IPS-18c (cell line): ENCODE data around the gene PITPNM3.

Experiments
- H3K4me3 ChIP-seq: 2 replicates; pipeline ENCODE4 v1.7.0; 2013; ENCODE audit warnings: low read depth, mild to moderate bottlenecking, low read length, moderate library complexity; ENCODE audit not compliant: insufficient read depth
- H3K9me3 ChIP-seq: one replicate; pipeline ENCODE4 v1.6.1; 2013; ENCODE audit warnings: mild to moderate bottlenecking, low read length, moderate library complexity; ENCODE audit not compliant: control insufficient read depth, insufficient read depth

The PITPNM3 gene

GRCh38 chr17:6521586-6521985 lies 34.8 kb downstream of the PITPNM3 start:
- no peak overlapping the region for H3K4me3 ChIP-seq
- no peaks in the 10 kb centered on the region for H3K9me3 ChIP-seq

GRCh38 chr17:6517062-6517461 lies 39.3 kb downstream of the PITPNM3 start:
- H3K9me3 ChIP-seq = no peaks in the 10 kb centered on the region
- H3K4me3 ChIP-seq = no peak overlapping the region

DNA sequence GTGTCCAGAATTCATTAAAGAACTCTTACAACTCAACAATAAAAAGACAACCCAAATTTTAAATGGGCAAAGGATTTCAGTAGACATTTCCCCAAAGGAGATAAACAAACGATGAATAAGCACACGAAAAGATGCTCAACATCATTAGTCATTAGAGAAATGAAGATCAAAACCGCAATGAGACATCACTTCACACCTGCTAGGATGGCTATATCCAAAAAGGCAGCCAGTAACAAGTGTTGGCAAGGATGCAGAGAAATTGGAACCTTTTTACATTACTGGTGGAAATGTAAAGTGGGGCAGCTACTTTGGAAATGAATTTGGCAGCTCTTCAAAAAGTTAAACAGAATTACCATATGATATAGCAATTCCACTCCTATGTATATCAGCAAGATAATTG lies 42.0 kb downstream of the PITPNM3 start:
- no peaks in the 10 kb centered on the region for H3K9me3 ChIP-seq
- no peak overlapping the region for H3K4me3 ChIP-seq

DNA sequence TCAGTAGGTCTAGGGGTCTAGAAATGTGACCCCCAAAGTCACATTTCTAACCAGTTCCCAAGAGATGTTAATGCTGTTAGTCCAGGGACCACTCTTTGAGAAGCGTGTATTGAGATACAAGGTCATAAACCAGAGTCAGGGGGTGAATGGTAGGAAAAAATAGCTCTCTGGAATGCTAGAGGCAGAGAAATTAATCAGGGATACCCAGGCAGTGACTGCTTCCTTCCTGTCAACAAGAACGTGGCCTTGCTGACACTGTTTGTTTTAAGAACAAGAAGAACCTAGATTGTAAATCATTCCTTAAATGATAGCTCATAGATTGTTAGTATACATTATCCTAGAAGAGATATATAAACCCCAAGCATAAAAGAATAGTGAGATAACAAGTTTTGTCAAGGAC lies 43.8 kb downstream of the PITPNM3 start:
- H3K4me3 ChIP-seq = no peak overlapping the region
- no peaks in the 10 kb centered on the region for H3K9me3 ChIP-seq

DNA sequence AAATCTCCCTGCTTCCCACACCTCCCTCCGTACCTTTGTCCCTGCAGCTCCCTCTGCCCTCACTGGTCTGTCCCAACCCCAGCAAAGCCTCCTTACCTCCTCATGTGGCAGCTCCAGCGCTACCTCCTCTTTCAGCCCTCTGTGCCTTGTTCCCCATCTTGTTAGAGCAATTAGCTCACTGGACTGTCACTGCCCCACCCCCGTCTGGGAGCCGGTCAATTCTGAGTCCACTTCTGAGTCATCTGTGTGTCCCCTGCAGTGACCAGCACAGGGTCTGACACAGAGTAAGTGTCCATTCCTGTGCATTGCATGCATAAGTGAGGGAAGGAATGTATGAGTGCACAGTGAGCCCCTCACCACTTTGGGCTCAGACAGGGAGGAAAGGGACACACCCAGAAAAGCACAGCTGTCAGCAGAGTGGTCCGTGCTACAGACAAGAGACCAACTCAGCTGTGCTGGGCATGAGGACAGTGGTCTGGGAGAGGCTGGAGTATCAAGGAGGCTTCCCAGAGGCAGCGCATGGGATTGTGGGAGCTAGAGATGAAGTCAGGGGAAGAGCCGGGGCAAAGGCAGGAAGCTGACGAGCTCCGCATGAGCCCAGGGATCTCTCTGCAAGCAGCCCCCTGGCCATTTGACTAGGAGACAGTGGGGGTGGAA lies 45.9 kb downstream of the PITPNM3 start:
- Histone ChIP-seq H3K4me3 (no peak overlapping the region), H3K9me3 (no peaks in the 10 kb centered on the region)

GRCh38 chr17:6509921-6510320 lies 46.4 kb downstream of the PITPNM3 start:
- H3K9me3 ChIP-seq = no peaks in the 10 kb centered on the region
- no peak overlapping the region for H3K4me3 ChIP-seq

DNA sequence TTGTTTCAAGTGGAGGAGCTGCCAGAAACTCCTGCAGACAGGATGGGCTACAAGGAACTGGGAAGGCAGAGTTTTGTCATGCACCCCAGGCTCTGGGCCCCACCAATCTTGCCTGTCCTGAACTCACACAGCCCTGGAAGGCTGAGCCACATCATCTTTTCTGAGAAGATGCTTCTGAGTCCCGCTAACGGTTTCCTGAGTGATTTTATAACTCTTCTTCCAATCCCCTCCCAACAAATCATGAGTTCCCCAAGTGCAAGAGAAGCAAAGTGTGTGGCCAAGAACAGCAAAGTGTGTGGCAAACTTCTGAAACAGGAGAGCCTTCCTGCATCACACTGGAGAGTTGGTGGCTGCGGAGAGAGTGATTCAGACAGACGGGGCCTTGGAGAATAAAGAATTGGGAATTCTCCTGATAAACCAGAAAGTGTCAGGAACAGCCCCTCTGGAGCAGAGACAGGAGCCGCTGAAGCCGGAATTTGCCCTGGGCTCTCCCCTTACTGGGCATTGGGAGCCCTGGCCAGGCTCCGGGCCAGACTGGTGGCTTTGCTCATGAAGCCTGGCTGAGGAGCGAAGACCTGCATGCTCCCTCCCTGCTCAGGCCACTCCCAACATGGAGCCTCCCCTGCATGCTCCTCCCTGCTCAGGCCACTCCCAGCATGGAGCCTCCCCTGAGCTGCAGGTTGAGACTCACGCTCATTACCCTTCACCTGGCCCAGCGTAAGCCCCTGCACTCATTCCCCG lies 47.2 kb downstream of the PITPNM3 start:
- no peak overlapping the region for H3K4me3 ChIP-seq

DNA sequence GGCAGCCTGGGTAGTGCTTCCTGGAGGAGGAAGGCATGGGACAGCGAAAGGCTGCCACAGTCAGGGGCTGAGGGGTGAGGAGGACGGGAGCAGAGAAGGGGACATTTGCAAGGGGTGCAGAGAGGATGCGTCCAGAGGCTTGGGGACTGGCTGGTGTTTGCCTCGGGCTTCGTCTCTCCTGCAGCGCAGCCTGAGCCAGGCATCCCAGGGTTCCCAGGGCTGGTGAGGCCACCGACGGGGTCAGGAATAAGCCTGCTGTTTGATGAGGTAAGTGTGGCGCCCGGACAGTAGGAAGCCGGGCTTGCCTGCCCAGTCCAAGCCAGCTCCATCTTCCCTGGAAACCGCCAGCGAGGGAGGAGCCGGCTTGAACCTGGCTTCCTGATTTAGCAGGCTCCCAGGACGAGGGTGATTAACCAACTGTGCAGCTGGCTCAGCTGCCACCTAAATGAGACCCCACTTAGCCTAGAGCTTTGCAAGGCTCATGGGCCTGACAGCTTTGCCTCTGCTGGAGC lies 47.8 kb downstream of the PITPNM3 start:
- H3K4me3 ChIP-seq = no peak overlapping the region

More for the DNA sequence above, 47.2 kb downstream of the PITPNM3 start:
- no peaks in the 10 kb centered on the region for H3K9me3 ChIP-seq

DNA sequence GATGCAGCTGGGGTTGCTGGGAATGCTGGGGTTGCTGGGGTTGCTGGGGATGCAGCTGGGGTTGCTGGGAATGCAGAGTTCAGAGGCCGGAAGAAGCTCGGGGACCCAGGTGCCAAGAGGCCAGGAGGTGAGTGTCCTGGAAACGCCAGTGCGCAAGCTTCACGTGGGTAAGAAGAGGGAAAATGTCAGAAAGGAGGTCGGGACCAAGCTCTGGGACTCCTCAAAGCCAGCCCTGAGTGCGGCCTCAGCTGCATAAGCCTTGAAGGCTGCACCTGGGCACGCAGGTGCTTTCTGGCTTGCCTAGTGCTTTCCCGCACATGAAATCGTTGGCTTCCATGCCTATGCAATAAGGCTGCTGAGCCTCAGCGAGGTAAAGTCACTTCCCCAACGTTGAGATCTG lies 48.3 kb downstream of the PITPNM3 start:
- H3K4me3 ChIP-seq = no peak overlapping the region
- no peaks in the 10 kb centered on the region for H3K9me3 ChIP-seq

More for the DNA sequence above, 47.8 kb downstream of the PITPNM3 start:
- no peaks in the 10 kb centered on the region for H3K9me3 ChIP-seq

- H3K9me3 ChIP-seq = no peaks in the 10 kb centered on the region
These were observed 48.8 kb downstream of the PITPNM3 start for GRCh38 chr17:6507535-6507934.

GRCh38 chr17:6506679-6507231 lies 49.6 kb downstream of the PITPNM3 start:
- H3K9me3 ChIP-seq = no peaks in the 10 kb centered on the region
- H3K4me3 ChIP-seq = no peak overlapping the region

More at GRCh38 chr17:6507535-6507934, 48.8 kb downstream of the PITPNM3 start:
- no peak overlapping the region for H3K4me3 ChIP-seq

DNA sequence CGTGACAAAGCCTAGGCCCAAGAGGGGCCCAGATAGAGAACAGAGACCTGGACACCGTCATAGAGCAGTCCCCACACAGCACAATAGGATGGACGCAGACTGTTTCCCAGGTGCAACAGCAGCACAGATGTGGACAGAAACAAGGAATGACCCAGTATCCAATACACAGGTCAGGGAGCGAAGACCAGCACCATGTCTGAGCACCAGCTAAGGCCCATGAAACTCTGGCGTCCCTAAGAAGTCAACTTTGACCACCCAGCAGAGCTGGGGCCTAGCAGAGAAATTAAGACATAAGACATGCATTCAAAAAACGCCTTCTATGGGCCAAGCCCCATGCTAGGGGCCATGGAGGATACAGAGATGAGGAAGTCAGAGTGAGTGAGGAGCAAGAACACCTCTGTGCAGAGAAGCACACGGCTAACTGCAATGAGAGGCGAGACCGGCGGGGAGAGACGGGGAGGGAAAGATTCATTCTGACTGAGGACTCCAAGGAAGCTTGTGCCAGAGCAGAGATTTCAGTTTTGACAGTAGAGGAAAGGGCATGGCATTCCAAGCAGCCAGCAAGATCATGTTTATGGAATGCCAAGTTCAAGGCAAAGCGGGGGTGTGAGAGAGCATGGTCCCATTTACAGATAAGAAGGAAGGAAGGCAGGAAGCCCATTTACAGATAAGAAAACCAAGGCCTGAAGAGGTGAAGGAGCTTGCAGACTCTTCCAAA lies 50.8 kb downstream of the PITPNM3 start:
- Histone ChIP-seq H3K4me3 (no peak overlapping the region), H3K9me3 (no peaks in the 10 kb centered on the region)

DNA sequence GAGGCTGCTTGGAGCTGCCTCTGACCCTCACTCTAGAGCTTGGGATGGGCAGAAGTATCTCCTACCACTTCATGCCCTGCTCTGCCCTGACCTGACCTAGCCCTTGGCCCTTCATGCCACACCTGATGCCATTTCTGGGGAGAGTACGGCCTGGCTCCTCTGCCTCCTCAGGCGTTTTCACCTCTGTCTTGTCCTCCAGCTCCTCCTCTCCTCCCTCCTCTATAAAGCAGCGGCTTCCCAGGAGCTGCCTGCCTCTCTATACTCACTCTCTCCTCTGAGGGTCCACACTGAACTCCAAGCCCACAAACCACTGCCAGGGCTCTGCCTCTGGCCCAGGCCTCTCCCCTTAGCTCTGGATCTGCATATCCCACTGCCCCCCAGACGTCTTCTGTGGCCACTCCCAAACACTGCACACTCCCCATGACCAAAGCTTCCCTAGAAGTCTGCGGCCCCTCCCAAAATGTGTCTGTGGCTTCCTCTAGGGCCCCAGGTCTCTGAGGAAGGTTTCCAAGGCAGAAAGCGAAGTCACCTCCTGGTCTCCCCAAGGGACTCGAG lies 52.6 kb downstream of the PITPNM3 start:
- no peak overlapping the region for H3K4me3 ChIP-seq
- H3K9me3 ChIP-seq = no peaks in the 10 kb centered on the region

DNA sequence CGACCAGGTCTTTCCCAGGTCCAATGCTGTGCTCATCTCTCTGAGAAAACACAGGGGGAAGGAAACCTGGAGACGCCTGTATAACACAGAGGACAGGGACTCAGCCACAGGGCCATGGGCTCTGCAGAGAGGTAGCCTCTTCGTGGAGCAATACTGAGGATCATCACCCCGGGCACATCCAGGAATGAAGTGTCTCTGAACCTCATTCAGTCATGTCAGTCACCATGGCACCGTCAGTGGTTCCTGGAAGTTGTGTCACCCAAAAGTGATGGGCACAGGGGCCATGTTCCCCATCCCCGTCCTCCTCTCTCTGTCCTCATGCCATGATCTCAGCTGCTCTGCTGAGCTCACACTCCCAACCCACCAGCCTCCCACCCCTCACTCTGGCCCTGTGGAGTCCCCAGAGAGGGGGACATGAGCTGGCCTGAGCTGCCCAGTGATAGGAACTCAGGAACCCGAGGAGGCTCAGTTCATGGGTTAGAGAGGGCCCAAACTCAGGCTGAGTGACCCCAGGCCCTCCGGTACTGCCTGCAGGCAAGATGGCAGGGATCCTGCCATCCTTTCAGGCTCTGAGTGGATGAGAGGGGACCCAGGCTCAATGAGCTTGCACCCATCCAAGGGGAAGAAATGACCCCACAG lies 53.4 kb downstream of the PITPNM3 start:
- Histone ChIP-seq H3K4me3 (no peak overlapping the region), H3K9me3 (no peaks in the 10 kb centered on the region)

DNA sequence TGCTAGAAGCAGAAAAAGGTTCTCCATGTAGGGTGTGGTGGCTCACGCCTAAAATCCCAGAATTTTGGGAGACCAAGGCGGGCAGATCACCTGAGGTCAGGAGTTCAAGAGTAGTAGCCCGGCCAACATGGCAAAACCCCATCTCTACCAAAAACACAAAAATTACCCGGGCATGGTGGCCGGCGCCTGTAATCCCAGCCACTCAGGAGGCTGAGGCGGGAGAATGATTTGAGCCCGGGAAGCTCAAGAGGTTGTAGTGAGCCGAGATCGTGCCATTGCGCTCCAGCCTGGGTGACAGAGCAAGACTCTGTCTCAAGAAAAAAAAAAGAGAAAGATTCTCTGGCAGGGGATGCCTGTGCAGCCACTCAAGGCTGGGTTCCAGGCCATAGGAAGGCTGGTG lies 54.2 kb downstream of the PITPNM3 start:
- Histone ChIP-seq H3K9me3 (no peaks in the 10 kb centered on the region), H3K4me3 (no peak overlapping the region)

DNA sequence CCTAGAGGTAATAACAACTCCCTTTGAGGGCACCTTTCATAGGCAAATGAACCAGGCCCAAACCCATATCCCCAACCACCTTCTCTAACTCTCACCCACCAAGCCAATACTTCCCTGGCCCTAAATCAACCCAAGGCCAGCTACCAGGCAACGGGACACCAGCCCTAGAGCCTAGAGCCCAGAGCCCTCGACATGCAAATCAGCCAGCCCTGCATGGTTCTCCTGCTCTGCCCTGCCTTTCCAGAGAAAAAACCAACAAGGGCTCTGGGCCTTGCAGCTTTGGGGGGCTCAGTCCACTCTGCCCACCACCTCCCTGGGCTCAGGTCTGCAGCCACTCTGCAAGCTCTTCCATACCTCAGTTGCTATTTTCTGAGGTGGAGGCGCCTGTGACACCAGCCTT lies 55.0 kb downstream of the PITPNM3 start:
- Histone ChIP-seq H3K9me3 (no peaks in the 10 kb centered on the region), H3K4me3 (no peak overlapping the region)
